Upper lobe of left lung (tissue), 4 donors: Measurements from ENCODE around the gene ADAP1.

ENCODE experiments used
- EP300 ChIP-seq, 4 donors: sonication (generic); formaldehyde crosslinking; IDR thresholded peaks; one replicate each; pipeline ENCODE4 v1.5.1; 2017; ENCODE audit warnings: antibody characterized with exemption in 4 of 4, control low read depth in 2 of 4
- POLR2A ChIP-seq, 4 donors: fragments of 450-650 bp; IDR thresholded peaks; one replicate each; pipeline ENCODE4 v1.5.1; 2016 to 2017; ENCODE audit warnings: antibody characterized with exemption in 4 of 4, mild to moderate bottlenecking in 2 of 4
- POLR2AphosphoS5 ChIP-seq, 2 donors: sonication (generic); formaldehyde crosslinking; IDR thresholded peaks; one replicate each; pipeline ENCODE4 v1.5.1; 2017; ENCODE audit warnings: antibody characterized with exemption in 2 of 2
- TF ChIP-seq, protein P1 (sequence below), 6 experiments: fragments of 450-650 bp in 4 of 6; fragments of 200-600 bp in 2 of 6; sonication (generic) in 2 of 6; IDR thresholded peaks; one replicate each; pipeline ENCODE4 v1.5.1; 2016 to 2019; ENCODE audit warnings: antibody characterized with exemption in 6 of 6

DNA sequence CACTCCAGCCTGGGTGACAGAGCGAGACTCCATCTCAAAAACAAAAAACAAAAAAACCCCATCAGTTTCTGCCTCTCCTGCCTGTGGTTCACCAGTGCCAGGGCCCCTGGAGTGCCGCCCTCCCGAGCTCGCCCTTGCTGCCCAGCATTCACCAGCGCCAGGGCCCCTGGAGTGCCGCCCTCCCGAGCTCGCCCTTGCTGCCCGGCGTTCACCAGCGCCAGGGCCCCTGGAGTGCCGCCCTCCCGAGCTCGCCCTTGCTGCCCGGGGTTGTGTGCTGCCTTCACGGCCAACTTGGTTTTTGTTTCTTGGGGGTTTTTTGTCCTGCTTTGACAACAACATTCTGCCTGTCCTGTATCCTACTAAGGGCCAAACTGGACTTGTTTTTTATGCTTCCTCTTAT is 91.4 kb downstream of the ADAP1 start:
- TF ChIP-seq POLR2AphosphoS5 (IDR thresholded peaks at IDR 0.05) (no peak), EP300 (IDR thresholded peaks at IDR 0.05) (no peak), POLR2A (IDR thresholded peaks at IDR 0.05) (no peak)
- TF ChIP-seq, protein P1, sequence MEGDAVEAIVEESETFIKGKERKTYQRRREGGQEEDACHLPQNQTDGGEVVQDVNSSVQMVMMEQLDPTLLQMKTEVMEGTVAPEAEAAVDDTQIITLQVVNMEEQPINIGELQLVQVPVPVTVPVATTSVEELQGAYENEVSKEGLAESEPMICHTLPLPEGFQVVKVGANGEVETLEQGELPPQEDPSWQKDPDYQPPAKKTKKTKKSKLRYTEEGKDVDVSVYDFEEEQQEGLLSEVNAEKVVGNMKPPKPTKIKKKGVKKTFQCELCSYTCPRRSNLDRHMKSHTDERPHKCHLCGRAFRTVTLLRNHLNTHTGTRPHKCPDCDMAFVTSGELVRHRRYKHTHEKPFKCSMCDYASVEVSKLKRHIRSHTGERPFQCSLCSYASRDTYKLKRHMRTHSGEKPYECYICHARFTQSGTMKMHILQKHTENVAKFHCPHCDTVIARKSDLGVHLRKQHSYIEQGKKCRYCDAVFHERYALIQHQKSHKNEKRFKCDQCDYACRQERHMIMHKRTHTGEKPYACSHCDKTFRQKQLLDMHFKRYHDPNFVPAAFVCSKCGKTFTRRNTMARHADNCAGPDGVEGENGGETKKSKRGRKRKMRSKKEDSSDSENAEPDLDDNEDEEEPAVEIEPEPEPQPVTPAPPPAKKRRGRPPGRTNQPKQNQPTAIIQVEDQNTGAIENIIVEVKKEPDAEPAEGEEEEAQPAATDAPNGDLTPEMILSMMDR (IDR thresholded peaks at IDR 0.05), result no peak
